NCI-H1105 treated with DMSO at 0.1 percent for 48 hours (cell line): ENCODE measurements around the gene POR.

Experiments used
- DNase-seq: peaks from one replicate; lab custom pipeline; 2025; lab: John Stamatoyannopoulos, UW

The POR gene

DNA sequence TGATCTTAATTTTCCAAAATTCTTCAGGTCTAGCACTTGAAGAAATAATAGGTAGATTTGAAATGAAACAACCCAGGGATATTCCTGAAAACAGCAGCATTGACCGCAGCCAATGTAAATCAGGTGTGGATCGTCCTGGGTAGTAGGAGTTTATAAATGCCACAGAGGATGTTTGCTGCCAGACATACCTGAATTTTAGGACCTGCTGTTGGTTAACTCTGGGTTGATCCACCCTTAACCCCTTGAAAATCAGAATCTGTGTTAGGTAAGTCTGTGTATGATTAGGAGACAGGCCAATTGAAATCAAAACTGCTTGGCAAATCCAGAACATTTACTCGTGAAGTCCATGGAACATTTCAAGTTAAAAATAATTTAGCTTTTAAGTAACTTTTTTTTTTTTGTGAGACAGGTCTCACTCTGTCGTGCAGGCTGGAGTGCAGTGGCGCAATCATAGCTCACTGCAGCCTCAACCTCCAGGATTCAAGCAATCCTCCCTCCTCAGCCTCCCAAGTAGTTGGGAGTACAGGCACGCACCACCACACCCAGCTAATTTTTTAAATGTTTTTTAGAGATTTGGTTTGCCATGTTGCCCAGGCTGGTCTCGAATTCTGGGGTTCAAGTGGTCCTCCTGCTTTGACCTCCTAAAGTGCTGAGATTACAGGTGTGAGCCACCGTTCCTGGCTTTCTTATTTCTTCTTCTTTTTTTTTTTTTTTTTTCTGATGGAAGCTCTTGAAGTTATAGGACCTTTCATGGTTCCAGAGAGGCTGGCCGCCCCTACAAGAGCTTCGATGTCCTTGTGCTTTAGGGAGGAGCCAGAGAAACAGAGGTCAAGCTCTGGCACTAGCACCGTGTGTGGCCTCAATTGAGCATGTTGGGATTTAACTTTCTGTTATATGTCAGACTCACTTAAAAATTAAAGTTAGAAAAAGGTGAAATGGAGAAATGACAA lies 2.0 kb downstream of the POR start:
- DNase-seq = no peak

DNA sequence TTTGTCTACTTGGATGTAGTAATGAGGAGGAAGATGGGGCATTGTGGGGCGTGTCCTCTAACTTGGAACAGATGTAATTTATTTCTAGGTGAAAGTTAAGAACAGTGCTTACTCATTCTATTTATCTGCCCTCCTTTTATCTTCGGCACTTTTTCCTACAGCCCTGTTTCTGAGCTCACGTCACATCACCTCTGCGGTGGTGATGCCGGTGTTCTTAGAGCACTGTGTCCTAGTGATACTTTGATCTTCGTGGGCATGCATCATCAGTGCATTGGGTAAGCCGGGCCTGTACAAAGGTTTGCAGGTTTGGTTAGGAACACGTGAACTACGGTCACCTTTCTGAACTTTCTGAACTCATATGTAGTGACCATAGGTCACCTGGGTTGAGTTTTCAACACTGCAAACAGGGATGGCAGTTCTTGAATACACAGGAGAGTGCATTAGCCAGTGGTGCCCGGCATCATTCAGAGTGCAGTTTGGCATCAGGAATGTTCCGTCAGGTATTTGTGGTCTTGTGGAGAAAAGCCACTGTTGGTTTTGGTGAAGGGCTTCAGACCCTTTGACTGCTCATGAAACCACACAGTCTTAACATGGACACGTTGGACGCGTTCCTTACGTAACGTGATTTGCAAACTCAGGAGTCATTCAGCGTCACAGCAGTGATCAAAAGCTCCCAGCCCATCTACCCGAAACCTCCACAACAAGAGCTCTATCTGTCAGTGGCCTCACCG lies 5.6 kb downstream of the POR start:
- no peak for DNase-seq

DNA sequence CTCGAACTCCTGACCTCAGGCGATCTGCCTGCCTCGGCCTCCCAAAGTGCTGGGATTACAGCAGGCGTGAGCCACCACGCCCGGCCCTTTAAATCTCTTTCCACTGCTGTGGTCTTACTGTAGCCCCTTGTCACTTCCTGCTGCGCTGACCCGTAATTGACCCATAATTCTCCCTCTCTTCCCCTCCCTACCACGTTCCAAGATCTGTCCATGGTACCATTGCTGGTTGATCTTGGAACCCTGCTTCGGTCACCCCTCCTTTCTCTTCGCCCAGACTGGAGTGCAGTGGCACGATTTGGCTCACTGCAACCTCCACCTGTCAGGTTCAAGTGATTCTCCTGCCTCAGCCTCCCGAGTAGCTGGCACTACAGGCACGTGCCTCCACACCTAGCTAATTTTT lies 6.5 kb downstream of the POR start:
- no peak for DNase-seq

DNA sequence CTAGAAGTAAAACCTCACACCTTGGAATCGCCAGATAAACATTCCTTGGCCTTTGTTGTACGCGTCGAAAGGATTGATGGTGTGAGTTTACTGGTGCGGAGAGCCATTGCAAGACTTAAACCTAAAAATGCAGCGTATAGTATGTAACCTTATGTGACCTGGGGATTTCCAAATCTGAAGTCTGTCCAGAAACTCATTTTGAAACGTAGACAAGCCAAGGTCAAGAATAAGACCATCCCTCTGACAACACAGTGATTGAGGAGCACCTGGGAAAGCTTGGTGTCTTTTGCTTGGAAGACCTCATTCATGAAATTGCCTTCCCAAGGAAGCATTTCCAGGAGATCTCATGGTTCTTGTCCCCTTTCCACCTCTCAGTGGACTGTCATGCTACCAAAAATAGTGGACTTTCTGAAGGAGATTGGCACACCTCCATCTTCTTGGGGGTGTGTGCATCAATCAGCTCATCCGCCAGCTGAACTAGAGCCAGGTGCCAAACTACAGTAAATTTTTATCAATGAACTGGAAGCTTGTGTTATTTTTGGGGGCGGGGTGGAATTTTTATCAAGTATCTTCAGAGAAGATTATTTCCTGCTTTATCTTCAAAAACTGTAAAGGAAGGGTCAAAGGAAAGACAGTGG lies 8.1 kb downstream of the POR start:
- no peak for DNase-seq

DNA sequence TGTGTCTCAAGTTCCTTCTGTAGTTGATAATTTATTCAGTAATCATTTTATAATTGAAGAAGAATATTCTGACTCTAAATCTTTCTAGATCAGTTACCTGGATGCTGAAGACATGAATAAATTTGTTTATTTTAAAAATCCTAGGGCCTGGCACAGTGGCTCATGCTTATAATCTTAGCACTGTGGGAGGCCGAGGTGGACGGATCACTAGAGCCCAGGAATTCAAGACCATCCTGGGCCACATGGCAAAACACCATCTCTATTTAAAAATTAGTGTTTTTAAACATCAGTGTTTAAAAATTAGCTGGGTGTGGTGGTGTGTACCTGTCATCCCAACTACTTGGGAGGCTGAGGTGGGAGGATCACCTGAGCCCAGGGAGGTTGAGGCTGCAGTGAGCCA lies 9.3 kb downstream of the POR start:
- no peak for DNase-seq

DNA sequence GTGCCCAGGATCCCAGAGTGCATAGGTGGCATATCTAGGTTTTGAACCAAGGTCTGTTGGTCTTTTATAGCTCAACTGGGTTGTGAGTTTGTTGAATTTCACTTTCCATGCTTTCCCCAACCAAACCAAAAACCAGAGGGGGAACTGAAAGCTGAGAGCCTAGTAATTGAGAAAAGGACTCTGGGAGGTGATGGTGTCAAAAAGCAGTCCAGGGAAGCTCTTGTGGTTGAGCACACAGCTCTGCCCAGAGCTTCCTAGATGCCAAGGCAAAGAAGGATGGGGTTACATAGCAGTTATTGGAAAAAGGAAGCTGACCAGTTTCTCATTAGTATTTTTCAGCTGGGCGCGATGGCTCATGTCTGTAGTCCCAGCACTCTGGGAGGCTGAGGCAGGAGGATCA lies 9.9 kb downstream of the POR start:
- DNase-seq = no peak

DNA sequence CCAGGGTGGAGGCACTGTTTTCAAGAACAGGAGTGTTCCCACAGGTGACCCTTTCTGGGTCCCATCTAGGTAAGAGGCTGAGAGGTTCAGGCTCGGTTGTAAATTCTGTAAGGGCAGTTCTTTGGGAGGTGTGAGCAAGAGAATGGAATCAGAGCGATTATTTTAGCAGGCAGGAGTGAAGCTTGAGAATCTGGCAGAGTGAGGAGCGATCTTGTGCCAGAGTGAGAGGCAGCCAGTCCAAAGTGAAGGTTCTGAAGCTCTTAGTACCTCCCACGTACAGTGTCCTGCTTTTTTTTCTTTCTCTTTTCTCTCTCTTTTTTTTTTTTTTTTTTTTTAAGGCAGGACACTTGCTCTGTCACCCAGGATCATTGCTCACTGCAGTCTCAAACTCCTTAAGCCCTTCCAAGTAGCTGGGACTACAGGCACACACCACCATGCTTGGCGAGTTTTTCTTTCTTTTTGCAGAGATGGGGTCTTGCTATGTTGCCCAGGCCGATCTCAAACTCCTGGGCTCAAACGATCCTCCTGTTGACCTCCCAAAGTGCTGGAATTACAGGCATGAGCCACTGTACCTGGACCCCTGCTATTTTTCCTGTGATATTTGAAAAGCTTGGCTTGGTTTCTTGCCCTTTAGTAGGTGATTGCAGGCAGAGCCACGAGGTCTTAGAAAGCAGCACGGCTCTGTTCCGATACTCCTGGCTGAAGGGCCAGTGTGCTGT lies 10.9 kb downstream of the POR start:
- DNase-seq = no peak

DNA sequence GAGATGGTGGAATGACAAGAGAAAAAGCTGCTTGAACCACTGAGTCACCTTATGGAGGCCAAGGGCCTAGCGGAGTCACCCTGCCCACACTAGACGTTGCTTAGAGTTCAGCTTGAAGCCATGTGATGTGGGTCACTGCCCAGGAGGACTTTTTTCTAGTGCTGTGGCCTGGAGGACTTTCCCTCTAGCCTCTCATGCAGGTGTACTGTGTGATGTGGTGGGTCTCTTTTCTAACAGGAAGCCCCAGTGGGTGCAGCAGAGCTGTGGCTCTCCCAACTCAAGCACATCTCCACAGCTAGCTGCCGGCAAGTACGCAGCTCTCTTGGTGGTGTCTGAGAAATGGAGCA lies 13.6 kb downstream of the POR start:
- no peak for DNase-seq

DNA sequence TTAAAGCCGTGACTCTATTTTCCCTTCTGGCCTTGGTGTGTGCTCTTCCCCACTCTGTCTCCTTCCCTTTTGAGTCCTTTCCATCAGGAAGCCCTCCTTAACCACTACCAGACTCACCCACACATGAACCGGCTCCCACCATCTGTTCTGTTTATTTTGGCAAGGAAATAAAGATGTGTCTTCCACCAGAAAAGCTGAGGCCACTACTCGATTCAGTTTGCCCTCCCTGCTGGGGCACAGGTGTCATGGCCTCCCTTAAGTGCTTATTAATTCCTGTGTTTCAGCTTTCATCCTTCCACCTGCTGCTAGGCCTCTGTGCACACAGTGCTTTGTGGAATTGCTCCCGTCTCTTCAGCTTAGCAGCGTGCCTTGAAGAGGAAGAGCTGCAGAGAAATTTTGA lies 16.7 kb downstream of the POR start:
- DNase-seq = peak; percentile 94

DNA sequence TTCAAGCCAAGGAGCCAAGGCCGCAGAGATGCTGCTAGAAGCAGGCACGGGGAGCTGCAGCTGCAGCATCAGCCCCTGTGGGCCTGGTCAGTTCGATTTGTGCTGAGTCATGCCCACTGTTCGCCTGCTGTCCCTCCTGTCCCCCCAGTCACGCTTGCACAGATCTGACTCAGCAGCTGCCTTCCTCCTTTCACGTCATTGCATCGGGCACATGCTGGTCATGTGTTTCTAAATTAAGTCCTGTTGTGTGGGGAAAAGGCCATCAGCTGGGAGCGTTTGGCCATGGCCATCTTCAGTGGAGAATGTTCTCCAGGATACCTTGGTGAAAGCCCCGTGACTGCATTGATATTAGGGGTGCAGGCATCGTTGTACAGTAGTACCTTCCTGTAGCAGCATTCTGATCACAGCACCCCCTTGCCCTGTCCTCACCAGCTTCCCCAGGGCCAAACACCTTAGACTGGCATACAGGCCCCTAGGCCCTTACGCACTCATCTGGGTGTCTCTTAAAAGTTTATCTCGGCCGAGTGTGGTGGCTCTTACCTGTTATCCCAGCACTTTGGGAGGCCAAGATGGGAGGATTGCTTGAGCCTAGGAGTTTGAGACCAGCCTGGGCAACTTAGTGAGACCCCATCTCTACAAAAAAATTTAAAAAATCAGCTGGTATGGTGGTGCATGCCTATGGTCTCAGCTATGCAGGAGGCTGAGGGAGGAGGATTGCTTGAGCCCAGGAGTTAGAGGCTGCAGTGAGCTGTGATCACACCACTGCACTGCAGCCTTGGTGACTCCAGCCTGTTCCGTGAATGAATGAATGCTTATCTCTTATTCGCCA lies 23.2 kb downstream of the POR start:
- DNase-seq = no peak

DNA sequence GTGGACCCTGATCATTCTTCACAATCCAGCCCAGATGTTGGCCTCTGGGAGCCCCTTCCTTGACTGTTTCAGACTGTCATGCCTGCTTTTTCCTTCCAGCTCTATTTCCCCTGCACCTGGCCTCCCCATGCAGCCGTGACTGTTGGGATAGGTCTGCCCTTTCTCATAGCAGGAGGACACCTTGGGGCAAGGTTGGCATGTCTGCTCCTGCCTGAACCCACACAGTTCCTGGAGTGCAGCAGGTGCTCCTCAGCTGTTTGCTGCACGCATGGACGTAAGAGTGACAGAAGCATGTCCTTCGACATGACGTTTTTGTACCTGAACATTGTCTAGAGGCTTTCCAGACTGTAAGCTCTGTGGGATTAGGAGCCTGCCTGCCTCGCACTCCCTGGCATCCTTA lies 24.0 kb downstream of the POR start:
- DNase-seq = peak; percentile 16

DNA sequence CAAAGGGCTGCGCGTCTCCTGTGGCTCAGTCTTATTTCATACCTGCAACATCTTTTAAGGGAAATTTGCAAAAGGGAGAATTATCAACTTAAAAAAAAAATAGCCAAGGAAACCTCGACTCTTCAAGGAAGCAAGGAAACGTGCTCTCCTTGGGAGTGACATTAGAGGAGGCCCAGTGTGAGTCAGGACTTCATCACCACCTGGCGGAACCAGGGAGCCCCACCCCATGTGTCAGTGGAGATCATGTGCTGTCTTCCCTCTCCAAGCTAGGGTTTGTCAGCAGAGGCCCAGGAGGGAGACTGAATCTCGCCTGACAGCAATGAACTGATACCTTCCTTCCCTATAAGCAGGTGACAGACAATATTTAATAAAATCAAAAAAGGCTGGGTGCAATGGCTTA lies 28.9 kb downstream of the POR start:
- no peak for DNase-seq

DNA sequence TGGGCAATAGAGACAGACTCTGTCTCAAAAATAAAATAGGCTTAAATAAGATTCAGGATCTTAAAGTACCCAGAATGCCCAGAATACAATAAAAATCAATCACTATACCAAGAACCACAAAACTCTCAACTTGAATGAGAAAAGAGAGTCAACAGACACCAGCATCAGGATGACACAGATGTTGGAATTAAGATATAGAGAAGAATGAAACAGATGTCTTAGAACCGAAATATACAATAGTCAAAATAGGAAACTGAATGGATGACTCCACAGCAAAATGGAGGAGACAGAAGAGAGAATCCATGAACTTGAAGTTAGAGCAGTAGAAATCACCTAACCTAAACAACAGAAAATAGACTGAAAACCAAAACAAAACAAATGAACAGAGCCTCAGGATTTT lies 29.6 kb downstream of the POR start:
- DNase-seq = no peak

DNA sequence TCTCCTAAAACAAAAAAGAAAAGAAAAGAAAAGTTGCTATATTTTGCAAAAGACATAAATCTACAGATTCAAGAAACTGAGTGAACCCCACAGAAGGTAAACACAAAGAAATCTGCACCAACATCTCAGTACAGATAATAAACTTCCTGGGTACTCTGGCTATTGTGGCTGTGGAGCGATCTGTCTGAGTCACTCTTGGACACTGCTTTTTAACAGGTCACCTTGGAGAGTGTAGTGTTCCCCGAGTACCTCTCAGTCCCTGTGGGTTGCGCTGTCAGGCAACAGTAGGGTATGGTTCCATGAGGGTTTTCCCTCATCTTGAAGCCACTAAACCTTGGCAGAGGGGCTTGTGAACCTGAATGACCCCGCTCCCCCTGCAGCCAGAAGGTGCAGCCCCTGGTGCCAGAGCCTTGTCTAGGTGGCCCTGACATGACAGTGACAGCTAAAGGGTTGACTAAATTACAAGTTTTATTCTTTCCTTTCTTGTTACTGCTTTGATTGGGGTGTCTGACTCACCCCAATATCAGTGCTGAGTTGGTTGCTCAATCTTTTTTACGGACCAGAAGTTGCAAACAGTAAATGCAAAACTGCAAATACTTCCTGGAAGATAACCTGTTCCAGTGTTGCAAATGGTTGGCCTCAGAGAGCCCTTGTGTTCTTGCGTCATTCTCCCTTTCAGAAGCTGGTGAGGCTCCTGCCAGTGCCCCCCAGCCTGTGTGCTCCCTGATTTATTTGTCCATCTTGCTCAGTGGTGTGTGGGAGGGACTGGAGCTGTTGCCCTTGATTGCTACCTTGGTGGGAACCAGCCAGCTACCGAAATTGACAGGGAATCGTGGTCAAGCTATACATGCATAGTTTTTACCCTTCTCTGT lies 30.6 kb downstream of the POR start:
- no peak for DNase-seq

DNA sequence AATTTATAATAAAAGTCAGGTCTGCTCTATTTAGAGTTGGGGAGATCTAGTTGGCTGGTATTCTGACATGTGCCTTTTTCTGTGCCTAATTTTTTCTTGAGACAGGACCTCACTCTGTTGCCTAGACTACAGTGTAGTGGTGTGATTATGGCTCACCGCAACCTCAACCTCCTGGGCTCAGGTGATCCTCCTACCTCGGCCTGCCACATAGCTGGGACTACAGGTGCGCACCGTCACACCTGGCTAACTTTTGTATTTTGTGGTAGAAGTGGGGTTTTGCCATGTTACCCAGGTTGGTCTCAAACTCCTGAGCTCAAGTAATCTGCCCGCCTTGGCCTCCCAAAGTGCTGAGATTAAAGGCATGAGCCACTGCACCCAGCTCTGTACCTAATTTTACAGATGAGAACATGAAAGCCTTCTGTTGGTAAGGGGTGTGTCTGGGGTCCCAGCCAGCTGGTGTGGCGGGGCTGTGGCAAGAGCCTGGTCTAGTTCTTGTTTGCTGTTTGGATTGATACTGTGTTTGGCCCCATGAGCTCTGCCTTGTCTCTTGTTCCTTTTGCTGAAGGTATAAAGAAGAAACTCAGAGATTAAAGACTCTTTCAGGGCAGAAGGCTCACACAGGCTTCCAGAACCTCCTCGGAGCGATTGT lies 31.4 kb downstream of the POR start:
- no peak for DNase-seq

DNA sequence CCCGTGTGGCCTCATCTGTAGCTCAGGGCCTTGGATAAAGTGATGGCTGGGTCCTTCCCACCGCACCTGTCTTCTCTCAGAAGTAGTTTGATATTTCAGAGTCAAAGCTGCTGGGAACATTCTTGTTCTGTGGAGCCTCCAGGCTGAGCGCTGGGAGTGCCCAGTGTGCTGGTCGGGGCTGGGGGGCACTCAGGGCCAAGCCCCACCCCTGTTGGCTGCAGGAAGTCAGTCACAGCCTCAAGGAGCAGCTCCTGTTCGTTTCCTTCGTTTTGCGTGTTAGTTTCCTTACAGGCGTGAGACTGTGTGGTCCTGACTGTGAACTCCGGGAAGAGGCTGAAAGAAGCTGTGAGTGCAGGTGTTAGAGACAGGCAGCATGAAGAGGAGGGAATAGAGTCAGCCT lies 33.2 kb downstream of the POR start:
- no peak for DNase-seq

DNA sequence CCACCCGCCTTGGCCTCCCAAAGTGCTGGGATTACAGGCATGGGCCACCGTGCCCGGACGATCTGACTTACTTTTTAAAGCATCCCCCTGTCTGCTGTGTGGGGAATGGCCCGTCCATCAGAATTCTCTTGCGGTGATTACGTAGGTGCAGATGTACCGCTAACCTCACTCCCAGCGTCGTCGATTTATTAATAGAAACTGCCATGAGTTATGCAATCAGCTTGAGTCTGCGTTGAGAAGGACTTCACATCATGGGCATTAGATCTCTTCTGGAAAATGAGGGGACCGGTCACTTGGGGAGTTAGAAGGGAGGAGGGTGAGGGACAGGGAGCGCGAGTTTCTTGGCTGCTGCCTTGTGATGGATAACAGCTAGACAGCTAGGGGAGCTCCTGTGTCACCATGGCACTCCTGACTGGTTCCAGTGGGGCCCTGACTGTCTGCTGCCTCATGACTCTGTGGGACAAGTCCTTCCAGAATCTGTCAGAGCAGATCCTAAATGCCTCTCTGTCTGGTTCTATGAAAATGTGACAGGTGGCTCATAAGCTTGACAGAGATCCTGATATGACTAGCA lies 35.2 kb downstream of the POR start:
- no peak for DNase-seq

DNA sequence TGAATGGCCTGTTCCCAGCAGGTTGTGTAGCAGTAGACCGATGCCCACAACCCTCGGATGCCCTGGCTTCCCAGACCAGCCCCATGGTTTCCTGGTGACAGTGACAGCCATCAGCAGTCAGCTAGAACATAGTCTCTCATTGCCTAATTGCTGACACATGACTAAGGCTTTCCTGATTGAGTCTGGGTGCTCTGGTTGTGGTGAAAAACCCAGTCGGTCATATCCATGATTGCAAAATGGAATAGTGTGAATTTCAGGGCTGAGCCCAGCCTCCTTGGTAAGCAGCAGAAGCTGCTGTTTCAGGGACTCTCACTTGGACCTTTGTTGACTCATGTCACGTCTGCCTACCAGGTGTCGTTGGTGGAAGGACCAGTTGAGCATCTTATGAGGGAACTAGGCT lies 36.6 kb downstream of the POR start:
- no peak for DNase-seq

DNA sequence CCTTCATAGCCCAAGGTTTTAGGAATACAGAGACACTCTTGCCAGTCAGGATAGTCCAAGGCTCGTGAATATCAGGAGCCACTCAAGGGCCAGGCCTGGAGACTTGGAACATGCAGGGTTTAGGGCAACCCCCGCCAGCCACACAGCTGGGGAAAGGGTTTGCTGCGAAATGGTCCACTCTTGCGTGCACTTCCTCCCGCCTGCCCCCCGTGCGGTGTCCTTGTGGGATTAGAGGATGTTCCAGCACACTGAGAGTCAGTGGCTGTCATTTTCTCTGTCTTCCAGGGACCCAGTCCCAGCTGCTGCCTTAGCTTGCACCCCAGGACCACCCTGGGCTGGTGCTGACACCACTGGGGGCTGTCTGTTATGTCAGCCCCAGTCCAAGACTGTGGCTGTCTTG lies 38.5 kb downstream of the POR start:
- no peak for DNase-seq

DNA sequence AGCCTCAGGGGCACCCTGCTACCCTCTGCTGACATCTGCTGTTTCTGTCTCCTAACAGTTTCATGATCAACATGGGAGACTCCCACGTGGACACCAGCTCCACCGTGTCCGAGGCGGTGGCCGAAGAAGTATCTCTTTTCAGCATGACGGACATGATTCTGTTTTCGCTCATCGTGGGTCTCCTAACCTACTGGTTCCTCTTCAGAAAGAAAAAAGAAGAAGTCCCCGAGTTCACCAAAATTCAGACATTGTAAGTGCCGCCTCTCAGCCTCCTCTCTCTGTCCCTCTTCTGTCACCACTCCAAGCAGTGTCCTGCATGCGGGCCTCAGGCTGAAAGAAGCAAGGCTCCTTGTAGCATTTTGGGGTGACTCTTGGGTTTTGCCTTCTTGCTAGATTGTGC lies 39.0 kb downstream of the POR start:
- no peak for DNase-seq
